Activated naive CD8-positive, alpha-beta T cell treated with anti-CD3 and anti-CD28 coated beads, Interleukin-2, amount 50 U/mL, for 24 hours (primary cell): ENCODE measurements around the gene HNMT.

Experiments
- ATAC-seq: fragments of 150-1000 bp; cut with Tn5 transposase; one replicate; pipeline ENCODE4 v1.10.0; 2021
- DNase-seq: peaks from one replicate; pipeline ENCODE4 v3.0.0; 2021
- H3K27ac Mint-ChIP-seq: one replicate; pipeline ENCODE4 v1.8.0; 2021; ENCODE audit warnings: mild to moderate bottlenecking, mixed read lengths
- H3K27me3 Mint-ChIP-seq: one replicate; pipeline ENCODE4 v1.8.0; 2021; ENCODE audit warnings: mixed read lengths
- H3K36me3 Mint-ChIP-seq: one replicate; pipeline ENCODE4 v1.8.0; 2021; ENCODE audit warnings: low read depth, mixed read lengths
- H3K4me1 Mint-ChIP-seq: one replicate; pipeline ENCODE4 v1.8.0; 2021; ENCODE audit warnings: mixed read lengths
- H3K4me3 Mint-ChIP-seq: one replicate; pipeline ENCODE4 v1.8.0; 2021; ENCODE audit warnings: mild to moderate bottlenecking, moderate library complexity, mixed read lengths
- H3K9me3 Mint-ChIP-seq: one replicate; pipeline ENCODE4 v1.8.0; 2021; ENCODE audit warnings: mixed read lengths

HNMT gene

GRCh38 chr2:138059487-138060300 is 95.4 kb downstream of the HNMT start:
- Mint-ChIP-seq H3K27ac (no peak overlapping the region), H3K9me3 (no peaks in the 10 kb centered on the region), H3K36me3 (no peaks in the 10 kb centered on the region), H3K4me1 (no peaks in the 10 kb centered on the region), H3K27me3 (no peaks in the 10 kb centered on the region), H3K4me3 (no peak overlapping the region)
- DNase-seq: no peak
- ATAC-seq: no peak

- ATAC-seq (no peak), DNase-seq (no peak)
- H3K4me3 Mint-ChIP-seq: no peak overlapping the region
- no peaks in the 10 kb centered on the region for H3K9me3 Mint-ChIP-seq
- H3K27ac Mint-ChIP-seq: no peak overlapping the region
- H3K36me3 Mint-ChIP-seq: no peaks in the 10 kb centered on the region
- H3K4me1 Mint-ChIP-seq: no peaks in the 10 kb centered on the region
- H3K27me3 Mint-ChIP-seq: no peaks in the 10 kb centered on the region
These were observed 96.0 kb downstream of the HNMT start for GRCh38 chr2:138060301-138060635.

GRCh38 chr2:138061961-138062360 is 97.7 kb downstream of the HNMT start:
- no peak overlapping the region for H3K27ac Mint-ChIP-seq
- no peaks in the 10 kb centered on the region for H3K9me3 Mint-ChIP-seq
- H3K27me3 Mint-ChIP-seq: no peaks in the 10 kb centered on the region
- ATAC-seq (no peak), DNase-seq (no peak)
- H3K4me1 Mint-ChIP-seq: no peaks in the 10 kb centered on the region
- H3K36me3 Mint-ChIP-seq: no peaks in the 10 kb centered on the region
- no peak overlapping the region for H3K4me3 Mint-ChIP-seq

- Mint-ChIP-seq H3K27me3 (no peaks in the 10 kb centered on the region), H3K27ac (no peak overlapping the region), H3K9me3 (no peaks in the 10 kb centered on the region), H3K36me3 (no peaks in the 10 kb centered on the region), H3K4me3 (no peak overlapping the region), H3K4me1 (no peaks in the 10 kb centered on the region)
- DNase-seq (no peak), ATAC-seq (no peak)
These were observed 98.9 kb downstream of the HNMT start for GRCh38 chr2:138063181-138063580.
